ENCODE measurements around the gene LPGAT1. TPM values are rescaled to one million over a fixed set of nuclear protein-coding genes. Genes with fewer than 3 reads are reported as not detected.
"Not testable (repeated sequence)": the region's sequence is repeated elsewhere in the genome, so short reads cannot be mapped to it uniquely, and the experiment has no call there.

The LPGAT1 gene
- polyA plus RNA-seq, 1 donor from 2014 or later = 37.4 TPM

- H3K27ac Mint-ChIP-seq = no peak overlapping the region
- H3K4me1 Mint-ChIP-seq = peaks cover 0 to 1% (median 0%) of the 10 kb centered on the region in 3 donors
- peaks cover 0 to 5% (median 0%) of the 10 kb centered on the region in 3 donors for H3K9me3 Mint-ChIP-seq
- H3K4me3 Mint-ChIP-seq = no peak overlapping the region
- peaks cover 1% of the 10 kb centered on the region for H3K36me3 Mint-ChIP-seq
- H3K27me3 Mint-ChIP-seq = no peaks in the 10 kb centered on the region
Observed at GRCh38 chr1:211724687-211725196, 105.8 kb downstream of the LPGAT1 start.

DNA sequence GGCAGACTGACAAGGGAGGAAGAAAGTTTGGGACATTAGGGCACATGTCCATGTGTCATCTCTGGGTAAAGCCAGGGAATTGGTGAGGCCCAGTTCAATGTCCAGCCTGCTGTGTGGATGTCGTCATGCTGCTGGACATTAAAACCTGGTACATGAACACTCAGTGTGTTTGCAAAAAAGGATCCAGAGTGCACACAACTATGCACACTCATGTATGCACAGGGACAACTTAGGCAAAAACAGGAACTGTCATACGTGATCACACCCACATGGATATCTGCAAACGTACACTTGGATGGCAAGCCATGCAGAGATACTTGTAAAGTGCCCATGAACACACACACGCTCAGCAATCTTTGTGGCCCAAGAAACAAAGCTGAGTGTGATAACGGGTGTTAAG lies 107.3 kb downstream of the LPGAT1 start:
- H3K36me3 Mint-ChIP-seq = peaks cover 1% of the 10 kb centered on the region
- H3K4me3 Mint-ChIP-seq = no peak overlapping the region
- peaks cover 0 to 10% (median 0%) of the 10 kb centered on the region in 3 donors for H3K9me3 Mint-ChIP-seq
- H3K27ac Mint-ChIP-seq = peak overlapping the region in 1 of 3 donors; percentile 43
- H3K4me1 Mint-ChIP-seq = peaks cover 0 to 1% (median 0%) of the 10 kb centered on the region in 3 donors
- H3K27me3 Mint-ChIP-seq = no peaks in the 10 kb centered on the region

DNA sequence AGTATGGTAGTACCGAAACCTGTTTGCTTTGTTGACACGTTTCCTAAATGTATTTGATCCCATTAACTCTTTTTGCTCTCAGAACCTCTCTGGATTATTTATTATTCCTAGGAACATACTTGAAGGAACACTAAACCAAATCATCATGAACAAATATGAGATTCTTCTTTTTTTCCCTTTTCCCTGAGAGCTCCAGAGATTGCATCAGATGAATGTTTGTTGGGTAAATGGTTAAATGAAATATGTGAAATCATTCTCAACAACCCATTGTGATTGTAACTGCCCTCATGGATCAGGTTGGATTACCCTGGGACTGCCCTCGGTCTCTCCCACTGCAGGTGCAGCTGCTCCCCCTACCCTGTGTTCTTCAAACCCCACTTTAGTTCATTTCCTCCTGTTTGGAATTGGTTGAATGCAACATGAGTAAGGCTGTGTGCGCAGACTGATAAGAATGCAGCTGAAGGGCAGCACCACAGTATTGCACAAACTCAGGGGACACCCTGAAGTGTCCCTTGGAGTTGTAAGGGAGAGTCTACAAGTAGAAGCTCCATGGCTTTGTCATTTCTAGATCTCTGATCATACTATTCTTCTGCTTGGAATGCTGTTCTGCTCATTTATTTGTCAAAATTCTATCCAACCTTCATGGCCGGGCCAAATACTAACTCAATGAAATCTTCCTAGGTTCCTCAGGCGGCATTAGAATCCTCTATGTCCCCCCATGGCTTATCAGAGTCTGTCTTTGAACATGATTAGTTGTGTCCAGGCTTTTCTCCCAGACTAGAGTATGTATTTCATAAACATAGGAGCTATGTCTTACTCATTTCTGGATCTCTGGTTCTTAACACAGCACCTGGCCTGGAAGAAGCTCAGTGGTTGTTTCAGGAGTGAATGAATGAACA lies 108.0 kb downstream of the LPGAT1 start:
- peaks cover 0 to 1% (median 0%) of the 10 kb centered on the region in 3 donors for H3K4me1 Mint-ChIP-seq
- peaks cover 1% of the 10 kb centered on the region for H3K36me3 Mint-ChIP-seq
- H3K27me3 Mint-ChIP-seq = no peaks in the 10 kb centered on the region
- no peak overlapping the region for H3K27ac Mint-ChIP-seq
- no peak overlapping the region for H3K4me3 Mint-ChIP-seq
- H3K9me3 Mint-ChIP-seq = peaks cover 0 to 10% (median 0%) of the 10 kb centered on the region in 3 donors

- H3K36me3 Mint-ChIP-seq, H3K27me3 Mint-ChIP-seq, H3K27ac Mint-ChIP-seq, H3K4me1 Mint-ChIP-seq: not testable (repeated sequence)
- peak overlapping the region in 1 of 4 donors; percentile 29 for H3K4me3 Mint-ChIP-seq
- H3K9me3 Mint-ChIP-seq = peaks cover 0 to 15% (median 0%) of the 10 kb centered on the region in 3 donors
Observed at GRCh38 chr1:211716555-211716954, 114.0 kb downstream of the LPGAT1 start.

GRCh38 chr1:211715971-211716370 lies 114.6 kb downstream of the LPGAT1 start:
- no peak overlapping the region for H3K4me3 Mint-ChIP-seq
- H3K4me1 Mint-ChIP-seq = peaks cover 3 to 4% (median 4%) of the 10 kb centered on the region in 3 donors
- no peaks in the 10 kb centered on the region for H3K27me3 Mint-ChIP-seq
- H3K27ac Mint-ChIP-seq = no peak overlapping the region
- H3K9me3 Mint-ChIP-seq = peaks cover 0 to 15% (median 2%) of the 10 kb centered on the region in 3 donors
- no peaks in the 10 kb centered on the region for H3K36me3 Mint-ChIP-seq

DNA sequence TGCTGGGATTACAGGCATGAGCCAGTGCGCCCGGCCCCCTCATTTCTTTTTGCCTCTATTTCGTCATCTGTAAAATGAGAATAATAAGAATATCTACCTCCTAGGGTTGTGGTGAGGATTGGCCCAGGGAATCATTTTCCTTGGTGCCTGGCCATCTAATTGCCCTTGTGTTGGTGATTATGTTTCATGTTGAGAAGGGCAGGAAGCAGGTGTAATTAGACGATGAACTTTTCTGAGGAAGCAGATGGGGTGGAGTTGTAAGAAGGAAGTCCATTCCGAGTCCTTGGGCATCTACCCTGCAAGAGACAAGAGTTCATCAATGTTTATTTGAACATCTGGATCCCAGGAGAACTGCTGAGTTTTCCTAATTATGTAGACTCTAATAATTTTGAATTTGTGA lies 116.4 kb downstream of the LPGAT1 start:
- Mint-ChIP-seq H3K36me3 (peaks cover 1% of the 10 kb centered on the region), H3K4me1 (peaks cover 9 to 15% (median 10%) of the 10 kb centered on the region in 3 donors), H3K27ac (no peak overlapping the region), H3K4me3 (no peak overlapping the region), H3K9me3 (peaks cover 0 to 9% (median 3%) of the 10 kb centered on the region in 3 donors), H3K27me3 (no peaks in the 10 kb centered on the region)

DNA sequence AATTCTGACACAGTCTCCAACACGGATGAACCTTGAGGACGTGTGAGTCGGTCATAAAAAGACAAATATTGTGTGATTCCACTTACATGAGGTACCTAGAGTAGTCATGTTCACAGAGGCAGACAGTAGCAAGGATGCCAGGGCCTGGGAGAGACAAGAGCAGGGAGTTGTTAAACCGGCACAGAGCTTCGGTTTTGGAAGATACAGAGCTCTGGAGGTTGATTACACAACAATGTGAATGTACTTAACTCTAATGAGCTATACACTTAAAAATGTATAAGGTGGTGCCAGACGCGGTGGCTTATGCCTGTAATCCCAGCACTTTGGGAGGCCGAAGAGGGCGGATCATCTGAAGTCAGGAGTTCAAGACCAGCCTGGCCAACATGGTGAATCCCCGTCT lies 117.3 kb downstream of the LPGAT1 start:
- Mint-ChIP-seq H3K36me3 (peaks cover 1% of the 10 kb centered on the region), H3K4me1 (peaks cover 9 to 15% (median 10%) of the 10 kb centered on the region in 3 donors), H3K9me3 (peaks cover 0 to 5% (median 3%) of the 10 kb centered on the region in 3 donors), H3K27ac (peak overlapping the region in 1 of 3 donors; percentile 31), H3K4me3 (no peak overlapping the region), H3K27me3 (no peaks in the 10 kb centered on the region)

- Mint-ChIP-seq H3K9me3 (peaks cover 0 to 3% (median 0%) of the 10 kb centered on the region in 3 donors), H3K36me3 (peaks cover 1% of the 10 kb centered on the region), H3K4me3 (no peak overlapping the region), H3K27ac (no peak overlapping the region), H3K4me1 (peaks cover 9 to 15% (median 10%) of the 10 kb centered on the region in 3 donors), H3K27me3 (no peaks in the 10 kb centered on the region)
Observed at GRCh38 chr1:211711315-211711705, 119.3 kb downstream of the LPGAT1 start.

GRCh38 chr1:211710566-211711314 lies 119.8 kb downstream of the LPGAT1 start:
- Mint-ChIP-seq H3K4me3 (peak overlapping the region in 2 of 4 donors; percentile 17 to 77), H3K9me3 (peaks cover 0 to 3% (median 0%) of the 10 kb centered on the region in 3 donors), H3K27ac (peak overlapping the region in 1 of 3 donors; percentile 39), H3K4me1 (peaks cover 9 to 15% (median 10%) of the 10 kb centered on the region in 3 donors), H3K27me3 (no peaks in the 10 kb centered on the region), H3K36me3 (peaks cover 1% of the 10 kb centered on the region)

- Mint-ChIP-seq H3K4me1 (peaks cover 9 to 15% (median 10%) of the 10 kb centered on the region in 3 donors), H3K27ac (no peak overlapping the region), H3K27me3 (no peaks in the 10 kb centered on the region), H3K4me3 (no peak overlapping the region), H3K36me3 (peaks cover 1% of the 10 kb centered on the region), H3K9me3 (peaks cover 0 to 3% (median 0%) of the 10 kb centered on the region in 3 donors)
Observed at GRCh38 chr1:211708926-211709325, 121.6 kb downstream of the LPGAT1 start.

DNA sequence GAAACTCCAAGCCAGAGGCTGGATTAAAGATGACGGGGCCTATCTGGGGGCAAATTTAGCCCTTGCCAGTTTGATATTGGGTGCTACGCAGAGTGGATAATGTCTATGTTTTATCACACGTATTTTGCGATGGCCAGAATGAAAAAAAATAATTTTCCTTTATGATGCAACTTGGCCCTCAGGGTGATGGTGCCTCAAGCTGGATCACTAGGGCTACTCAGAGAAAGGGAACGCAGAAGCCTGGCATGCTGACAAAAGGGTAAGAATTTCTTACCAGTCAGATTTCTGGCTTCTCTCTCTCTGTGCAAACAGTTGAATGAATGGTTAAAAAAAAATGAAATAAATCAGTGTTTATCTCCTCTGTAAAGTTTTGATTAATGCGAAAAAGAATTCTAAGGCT lies 122.6 kb downstream of the LPGAT1 start:
- peaks cover 1% of the 10 kb centered on the region for H3K36me3 Mint-ChIP-seq
- H3K9me3 Mint-ChIP-seq = peaks cover 0 to 3% (median 0%) of the 10 kb centered on the region in 3 donors
- no peak overlapping the region for H3K27ac Mint-ChIP-seq
- peaks cover 9 to 15% (median 10%) of the 10 kb centered on the region in 3 donors for H3K4me1 Mint-ChIP-seq
- H3K27me3 Mint-ChIP-seq = no peaks in the 10 kb centered on the region
- no peak overlapping the region for H3K4me3 Mint-ChIP-seq

DNA sequence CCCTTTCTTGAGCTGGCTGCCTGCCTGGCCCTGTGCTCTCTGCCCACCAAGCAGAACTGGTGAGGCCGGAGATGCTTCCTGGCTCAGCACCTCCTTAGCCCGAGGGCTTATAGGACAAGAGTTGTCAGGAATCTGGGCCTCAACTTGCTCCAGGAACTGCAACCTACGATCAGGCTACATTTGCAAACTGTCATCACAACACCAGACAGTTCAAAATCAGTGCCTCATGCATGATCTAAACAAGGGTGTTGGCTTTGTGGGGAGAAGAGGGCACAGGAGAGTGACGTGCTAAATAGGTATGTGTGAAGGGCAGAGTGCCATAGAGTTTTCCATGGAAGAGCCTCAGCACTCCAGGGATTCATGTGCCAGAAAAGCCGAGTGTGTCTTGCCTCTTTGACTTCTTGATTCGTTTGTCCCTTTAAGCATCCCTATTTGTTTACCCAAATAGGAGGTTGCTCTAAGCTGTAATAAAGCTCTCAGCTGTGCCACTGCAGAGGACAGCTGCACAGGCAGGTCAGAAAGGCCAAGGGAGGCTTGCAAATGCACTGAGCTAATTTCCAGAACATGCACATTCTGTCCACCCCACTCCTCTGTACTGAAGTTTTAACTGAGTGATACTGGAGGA lies 125.0 kb downstream of the LPGAT1 start:
- Mint-ChIP-seq H3K36me3 (no peaks in the 10 kb centered on the region), H3K27ac (no peak overlapping the region), H3K9me3 (no peaks in the 10 kb centered on the region), H3K4me1 (peaks cover 2 to 7% (median 2%) of the 10 kb centered on the region in 3 donors), H3K27me3 (peaks cover 4% of the 10 kb centered on the region), H3K4me3 (no peak overlapping the region)

DNA sequence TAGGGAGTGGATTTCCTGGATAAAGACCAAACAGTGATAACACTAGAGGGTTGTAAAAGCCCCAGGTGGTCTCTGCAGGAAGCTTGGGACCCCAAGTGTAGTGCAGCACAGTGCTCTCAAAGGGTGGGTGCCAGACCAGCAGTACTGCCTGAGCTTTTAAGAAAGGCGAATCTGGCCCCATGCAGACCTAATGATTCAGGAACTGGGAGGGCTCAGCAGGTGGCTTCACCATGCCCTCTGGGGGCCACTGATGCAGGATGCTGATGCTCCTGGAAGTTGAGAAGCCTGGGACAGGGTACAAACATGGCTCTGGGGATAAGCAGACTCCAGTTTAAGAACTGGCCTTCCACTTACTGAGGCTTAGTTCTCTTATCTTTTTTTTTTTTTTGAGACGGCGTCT lies 126.0 kb downstream of the LPGAT1 start:
- no peak overlapping the region for H3K4me3 Mint-ChIP-seq
- no peaks in the 10 kb centered on the region for H3K36me3 Mint-ChIP-seq
- H3K27ac Mint-ChIP-seq = no peak overlapping the region
- H3K4me1 Mint-ChIP-seq = peaks cover 0 to 4% (median 2%) of the 10 kb centered on the region in 3 donors
- no peaks in the 10 kb centered on the region for H3K9me3 Mint-ChIP-seq
- H3K27me3 Mint-ChIP-seq = peaks cover 4% of the 10 kb centered on the region

DNA sequence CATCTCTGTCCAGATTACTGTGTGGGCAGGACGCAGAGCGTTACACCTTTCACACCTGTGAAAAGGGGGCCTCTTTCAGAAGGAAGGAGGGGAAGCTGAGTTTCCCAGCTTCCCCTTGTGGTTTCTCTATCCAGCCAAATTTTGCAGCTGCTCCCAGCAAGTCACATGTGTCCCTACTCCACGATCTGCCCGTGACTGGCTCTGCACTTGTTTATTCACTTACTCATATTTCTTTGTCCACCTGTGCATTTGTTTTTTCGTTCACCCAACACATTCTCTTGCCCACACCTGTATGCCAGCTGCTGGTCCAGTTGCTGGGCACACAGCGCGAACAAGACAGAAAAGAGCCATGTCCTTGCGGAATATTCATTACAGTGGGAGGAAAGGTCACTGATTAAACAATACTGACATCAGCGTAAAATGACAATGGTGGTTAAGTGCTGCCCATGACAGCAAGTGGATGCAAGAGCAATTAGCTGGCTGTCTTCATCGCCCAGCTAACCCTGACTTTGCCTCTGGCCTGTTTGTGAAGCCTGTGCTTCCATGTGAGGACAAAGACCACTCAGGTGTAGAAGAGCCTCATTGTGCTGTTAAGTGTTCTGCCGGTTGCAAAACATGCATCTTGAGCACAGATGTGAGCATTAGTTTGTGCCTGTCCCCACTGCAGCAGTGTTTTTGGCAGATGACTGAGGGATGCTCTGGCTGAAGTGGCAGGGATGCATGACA lies 126.6 kb downstream of the LPGAT1 start:
- H3K27ac Mint-ChIP-seq = no peak overlapping the region
- peaks cover 4% of the 10 kb centered on the region for H3K27me3 Mint-ChIP-seq
- H3K36me3 Mint-ChIP-seq = no peaks in the 10 kb centered on the region
- H3K9me3 Mint-ChIP-seq = no peaks in the 10 kb centered on the region
- H3K4me3 Mint-ChIP-seq = no peak overlapping the region
- peaks cover 0 to 7% (median 6%) of the 10 kb centered on the region in 3 donors for H3K4me1 Mint-ChIP-seq
